HG03159 (cell line): ENCODE measurements around the gene HDGFL2.
A peak's percentile ranks its signal among the peaks of the same experiment; 100 is the strongest.

Experiments
- ATAC-seq: cut with Tn5 transposase; IDR thresholded peaks from one replicate; pipeline ENCODE4 v1.9.1; 2021; ENCODE audit warnings: mild to moderate bottlenecking, moderate library complexity; ENCODE audit not compliant: unreplicated experiment

The HDGFL2 gene

DNA sequence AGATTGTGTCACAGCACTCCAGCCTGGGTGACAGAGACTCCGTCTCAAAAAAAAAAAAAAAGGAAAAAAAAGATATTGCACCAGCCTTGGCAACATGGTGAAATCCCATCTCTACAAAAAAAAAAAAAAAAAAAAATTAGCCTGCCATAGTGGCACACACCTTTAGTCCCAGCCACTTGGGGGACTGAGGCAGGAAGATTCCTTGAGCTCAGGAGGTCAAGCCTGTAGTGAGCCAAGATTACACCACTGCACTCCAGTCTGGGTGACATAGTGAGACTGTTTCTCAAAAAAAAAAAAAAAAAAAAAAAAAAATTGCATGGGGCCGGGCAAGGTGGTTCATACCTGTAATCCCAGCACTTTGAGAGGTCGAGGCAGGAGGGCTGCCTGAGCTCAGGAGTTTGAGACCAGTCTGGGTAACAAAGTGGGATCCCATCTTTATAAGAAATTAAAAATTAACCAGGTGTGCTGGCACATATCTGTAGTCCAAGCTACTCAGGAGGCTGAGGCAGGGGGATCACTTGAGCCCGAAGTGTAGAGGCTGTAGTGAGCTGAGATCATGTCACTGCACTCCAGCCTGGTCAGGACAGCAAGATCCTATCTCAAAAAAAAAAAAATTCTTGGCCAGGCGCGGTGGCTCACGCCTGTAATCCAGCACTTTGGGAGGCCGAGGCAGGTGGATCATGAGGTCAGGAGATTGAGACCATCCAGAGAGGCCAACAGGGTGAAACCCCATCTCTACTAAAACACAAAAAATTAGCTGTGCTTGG is 7.1 kb upstream of the HDGFL2 start:
- ATAC-seq: no peak

DNA sequence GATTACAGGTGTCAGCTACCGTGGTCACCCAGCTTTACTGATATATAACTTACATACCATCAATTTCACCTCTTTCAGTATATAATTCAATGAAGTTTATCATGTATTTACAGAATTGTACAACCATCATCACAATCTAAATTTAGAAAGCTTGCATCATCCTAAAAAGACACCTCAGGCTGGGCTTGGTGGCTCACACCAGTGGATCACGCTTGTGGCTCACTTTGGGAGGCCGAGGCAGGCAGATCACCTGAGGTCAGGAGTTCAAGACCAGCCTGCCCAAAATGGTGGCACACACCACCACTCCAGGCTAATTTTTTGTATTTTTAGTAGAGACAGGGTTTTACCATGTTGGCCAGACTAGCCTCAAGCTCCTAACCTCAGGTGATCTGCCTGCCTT is 4.3 kb upstream of the HDGFL2 start:
- no peak for ATAC-seq

DNA sequence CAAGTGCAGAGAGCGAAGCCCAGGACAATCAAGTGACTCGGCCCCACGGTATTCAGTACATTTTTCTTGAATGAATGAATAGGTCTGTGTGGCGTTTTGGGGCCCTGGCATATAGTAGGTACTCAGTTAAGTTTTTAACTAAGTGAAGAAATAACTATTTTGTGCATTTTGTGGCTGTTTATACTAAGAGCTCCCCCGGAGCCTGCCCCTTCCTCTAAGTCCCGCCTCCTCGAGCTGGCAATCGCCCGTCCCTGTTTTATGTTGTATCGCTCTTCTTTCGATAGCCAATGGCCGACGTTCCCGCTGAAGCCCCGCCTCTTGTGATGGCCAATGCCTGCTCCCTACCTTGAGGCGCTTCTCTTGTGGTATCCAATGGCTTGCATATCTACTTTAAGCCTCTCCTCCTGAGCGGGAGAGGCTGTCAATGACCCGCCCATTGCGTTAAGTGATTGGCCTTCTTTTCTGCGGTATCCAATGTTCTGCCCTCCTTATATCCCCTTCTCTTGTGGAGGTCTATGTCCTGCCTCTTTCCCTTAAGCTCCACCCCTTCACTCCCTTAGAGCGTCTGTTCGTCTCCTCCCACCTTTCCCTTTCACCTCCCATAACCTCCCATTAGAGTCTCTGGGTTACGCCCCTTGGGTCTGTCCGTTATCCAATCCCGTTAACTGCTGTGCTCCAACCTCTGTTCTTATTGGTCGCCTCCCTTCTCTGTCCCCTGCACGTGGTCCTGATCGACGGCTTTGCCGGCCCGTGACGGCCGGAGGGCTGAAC is 509 bp upstream of the HDGFL2 start:
- ATAC-seq: peak; percentile 85

DNA sequence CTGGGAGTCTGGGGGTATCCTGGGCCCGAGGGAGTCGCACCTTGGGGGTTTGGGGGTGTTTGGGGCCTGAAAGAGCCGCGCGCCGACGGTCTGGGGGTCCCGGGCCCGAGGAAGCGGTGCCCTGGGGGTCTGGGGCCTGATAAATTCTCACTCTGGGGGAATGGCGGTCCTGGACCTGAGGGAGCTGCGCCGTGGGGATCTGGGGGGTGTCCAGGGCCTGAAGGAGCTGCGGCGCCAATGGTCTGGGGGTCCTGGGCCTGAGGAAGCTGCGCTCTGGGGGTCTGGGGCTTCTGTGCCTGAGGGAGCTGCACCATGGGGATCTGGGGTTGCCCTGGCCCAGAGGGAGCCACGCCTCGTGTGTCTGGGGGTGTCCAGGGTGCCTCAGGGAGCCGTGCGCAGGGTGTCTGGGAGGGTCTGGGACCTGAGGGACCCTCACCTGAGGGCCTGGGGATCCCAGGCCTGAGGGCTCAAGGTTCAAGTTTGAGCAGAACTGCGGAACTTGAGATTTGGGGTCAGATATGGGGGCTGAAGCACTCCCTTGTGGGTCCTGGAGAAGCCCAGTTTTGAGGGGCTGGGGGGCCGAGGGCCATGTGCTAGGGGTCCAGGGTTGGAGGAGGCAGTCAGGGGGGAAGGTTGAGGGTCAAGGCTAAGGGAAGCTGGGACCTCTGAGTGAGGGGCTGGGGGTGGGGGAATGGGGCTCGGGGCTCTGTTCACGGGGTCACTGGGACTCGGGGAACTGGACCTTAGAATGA is 1.1 kb downstream of the HDGFL2 start:
- no peak for ATAC-seq

DNA sequence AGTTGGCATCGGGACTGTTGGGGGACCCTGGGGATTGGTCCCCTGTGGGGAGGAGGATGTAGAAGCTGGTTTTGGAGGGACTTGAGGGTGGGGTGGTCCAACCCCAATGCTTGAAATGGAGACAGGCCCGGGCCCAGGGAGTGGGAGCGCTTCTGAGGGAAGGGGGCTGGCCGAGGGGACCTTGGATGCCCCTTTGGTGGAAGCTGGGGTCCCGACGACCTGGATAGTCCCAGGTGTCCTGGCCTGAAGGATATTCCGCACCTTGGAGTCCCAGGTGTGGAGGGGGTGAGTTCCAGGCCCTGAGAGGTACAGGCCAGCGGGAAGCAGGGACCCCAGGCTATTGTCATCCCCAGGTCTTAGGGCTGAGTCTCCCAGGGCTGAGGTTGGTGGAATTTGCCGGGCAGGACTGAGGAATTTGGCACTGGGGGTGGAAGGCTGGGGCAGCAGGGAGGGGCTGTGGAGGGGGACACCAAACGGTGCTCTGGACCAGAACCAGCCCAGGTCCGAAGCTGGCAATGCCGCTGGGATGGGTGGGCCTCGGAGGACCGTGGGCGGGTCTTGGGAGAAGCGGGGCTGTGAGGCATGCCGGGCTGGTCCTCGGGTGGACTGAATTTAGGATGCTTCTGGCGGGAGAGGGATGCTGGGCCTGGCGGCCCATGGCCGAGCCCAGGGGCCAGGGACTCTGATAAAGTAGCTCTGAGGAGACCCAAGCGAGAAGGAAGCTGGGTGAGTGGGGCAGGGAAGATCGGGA is 1.8 kb downstream of the HDGFL2 start:
- no peak for ATAC-seq

DNA sequence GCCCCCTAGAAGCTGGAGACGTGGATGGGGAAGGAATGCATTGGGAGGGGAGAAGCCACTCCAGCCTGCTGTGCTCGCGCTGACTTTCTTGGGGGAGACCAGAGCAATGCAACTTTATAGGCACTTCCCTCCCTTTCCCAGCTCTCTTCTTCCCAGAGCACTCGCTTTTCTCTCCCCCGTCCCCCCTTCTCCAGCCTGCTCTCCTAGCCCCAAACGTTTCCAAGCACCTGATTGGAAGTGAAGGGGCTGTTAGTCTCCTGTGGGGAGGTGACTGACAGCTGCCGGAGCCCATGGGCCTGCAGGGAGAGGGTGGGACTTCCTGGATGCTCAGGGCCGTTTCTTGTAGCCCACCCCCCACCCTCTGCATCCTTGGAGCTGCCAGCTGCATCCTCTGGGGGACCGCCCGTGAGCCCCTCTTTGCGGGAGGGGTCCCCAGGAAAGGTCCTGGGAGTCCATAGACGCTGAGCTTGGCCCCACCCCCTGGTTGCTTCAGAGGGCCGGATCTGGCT is 2.5 kb downstream of the HDGFL2 start:
- no peak for ATAC-seq

DNA sequence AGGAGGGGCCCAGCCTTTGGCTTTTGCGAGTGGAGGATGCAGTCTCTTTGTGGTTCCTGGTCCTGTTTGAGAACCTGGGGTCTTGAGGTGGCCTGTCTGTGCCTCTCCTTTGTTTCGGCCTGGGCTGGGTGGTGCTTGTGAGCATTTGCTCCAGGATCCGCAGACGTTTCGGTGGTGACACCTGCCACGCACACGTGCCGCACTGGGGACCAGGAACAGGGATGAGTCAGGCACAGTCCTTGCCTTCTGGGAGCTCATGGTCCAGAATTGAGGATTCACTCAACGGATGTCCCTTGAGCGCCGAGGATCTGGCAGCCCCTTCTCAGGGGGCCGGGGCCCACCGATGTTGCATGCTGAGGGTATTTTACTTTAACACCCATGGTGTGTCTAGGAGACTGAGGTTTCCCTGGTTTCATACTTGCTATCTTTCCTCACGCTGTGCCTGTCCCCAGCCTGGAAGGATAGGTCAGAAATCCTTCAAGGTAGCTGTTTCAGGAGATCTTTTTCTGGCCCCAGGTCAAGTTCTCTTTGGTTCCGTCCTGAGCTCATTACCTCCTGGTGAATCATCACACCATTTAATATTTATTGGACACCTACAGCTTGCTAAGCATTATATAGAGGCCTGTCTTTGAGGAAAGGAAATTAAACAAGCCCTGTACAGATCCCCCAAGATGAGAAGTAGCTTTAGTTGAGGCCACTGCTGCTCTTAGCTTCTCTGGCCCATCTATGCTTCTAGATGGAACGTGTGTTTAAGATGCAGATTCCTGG is 5.1 kb downstream of the HDGFL2 start:
- no peak for ATAC-seq

DNA sequence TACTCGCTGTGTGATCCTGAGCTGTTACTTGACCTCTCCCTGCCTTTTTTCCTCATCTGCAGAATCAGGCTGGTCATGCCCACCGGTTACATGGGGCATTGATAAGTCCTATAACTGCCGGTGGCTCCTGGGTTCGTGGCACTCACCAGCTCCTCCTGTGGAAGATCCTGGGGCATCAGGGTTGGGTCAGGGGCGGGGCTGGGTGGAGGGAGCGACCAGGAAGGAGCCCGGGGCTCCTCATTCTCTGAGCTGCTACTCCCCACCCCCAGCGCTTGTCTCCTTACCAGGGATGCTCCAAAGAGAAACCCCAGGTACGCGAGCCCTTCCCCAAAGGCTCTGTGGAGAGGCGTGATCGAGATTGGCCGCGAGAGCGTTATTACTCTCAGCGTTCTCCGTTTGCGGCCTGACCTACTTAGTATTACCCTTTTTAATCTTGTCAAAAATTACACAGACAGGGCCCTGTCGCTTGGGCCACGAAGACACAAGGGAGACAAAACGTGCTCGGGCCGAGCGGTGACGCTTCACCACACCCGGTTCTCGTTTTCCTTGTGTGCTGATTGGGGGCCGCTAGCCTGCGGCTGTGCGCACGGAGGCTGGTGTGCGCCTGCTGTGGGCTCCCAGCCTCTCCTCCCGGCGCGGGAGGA is 10.7 kb downstream of the HDGFL2 start:
- ATAC-seq: no peak

DNA sequence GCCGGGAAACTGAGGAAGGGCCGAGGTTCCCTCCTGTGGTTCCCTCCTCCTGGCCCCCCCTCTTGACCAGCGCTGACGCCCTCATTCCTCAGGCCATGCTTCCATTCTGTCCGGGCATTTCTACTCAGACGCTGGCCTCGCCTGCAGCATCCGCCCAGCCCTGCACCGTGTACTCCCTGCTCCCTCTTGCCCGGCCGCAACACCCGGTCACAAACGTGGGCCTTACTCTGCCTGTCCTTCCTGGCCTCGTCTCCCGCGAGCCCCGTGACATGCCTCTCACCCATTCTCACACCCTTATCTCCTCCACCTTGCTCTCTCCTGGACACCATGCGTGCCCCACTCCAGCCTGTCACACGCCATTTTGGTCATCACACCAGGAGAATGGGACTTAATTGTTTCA is 11.3 kb downstream of the HDGFL2 start:
- no peak for ATAC-seq

DNA sequence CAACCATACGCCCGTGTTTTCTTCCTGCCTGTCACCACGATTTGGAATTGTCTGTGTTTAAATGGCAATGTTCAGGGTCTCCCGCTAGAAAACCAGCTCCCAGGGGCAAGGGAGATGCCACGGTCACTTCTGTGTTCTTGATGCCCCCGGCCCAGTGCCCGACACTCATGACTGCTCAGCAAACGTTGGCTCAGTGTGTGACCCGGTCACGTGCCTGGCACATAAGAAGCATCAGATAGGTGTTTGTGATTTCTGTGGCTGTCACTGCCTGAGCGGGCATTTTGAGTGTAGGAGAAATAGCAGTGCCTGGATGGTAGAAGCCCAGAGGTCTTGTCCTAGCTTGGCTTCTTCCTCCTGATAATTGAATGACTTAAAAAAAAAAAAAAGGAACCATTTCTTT is 15.5 kb downstream of the HDGFL2 start:
- ATAC-seq: no peak

DNA sequence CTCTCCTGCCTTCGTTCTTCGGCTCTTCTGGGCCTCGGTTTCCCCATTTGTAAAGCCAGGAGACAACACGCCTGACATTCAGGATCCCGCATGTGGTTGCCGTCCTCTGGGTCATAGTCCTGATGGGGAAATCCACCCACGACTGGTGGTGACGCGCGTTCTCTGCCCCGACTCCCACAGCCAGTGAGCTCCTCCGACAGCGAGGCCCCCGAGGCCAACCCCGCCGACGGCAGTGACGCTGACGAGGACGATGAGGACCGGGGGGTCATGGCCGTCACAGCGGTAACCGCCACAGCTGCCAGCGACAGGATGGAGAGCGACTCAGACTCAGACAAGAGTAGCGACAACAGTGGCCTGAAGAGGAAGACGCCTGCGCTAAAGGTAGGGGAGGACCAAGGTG is 16.4 kb downstream of the HDGFL2 start:
- no peak for ATAC-seq

DNA sequence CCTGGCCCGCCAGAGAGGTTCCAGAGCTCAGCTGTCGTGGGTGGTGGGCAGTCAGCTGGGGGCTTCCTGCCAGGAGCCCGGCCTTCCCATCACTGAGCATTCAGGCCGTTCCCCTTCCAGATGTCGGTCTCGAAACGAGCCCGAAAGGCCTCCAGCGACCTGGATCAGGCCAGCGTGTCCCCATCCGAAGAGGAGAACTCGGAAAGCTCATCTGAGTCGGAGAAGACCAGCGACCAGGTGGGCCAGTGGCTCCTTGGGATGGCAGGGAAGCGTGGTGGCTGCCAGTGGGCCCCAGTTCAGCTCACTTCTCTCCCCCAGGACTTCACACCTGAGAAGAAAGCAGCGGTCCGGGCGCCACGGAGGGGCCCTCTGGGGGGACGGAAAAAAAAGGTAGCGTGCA is 19.3 kb downstream of the HDGFL2 start:
- no peak for ATAC-seq

DNA sequence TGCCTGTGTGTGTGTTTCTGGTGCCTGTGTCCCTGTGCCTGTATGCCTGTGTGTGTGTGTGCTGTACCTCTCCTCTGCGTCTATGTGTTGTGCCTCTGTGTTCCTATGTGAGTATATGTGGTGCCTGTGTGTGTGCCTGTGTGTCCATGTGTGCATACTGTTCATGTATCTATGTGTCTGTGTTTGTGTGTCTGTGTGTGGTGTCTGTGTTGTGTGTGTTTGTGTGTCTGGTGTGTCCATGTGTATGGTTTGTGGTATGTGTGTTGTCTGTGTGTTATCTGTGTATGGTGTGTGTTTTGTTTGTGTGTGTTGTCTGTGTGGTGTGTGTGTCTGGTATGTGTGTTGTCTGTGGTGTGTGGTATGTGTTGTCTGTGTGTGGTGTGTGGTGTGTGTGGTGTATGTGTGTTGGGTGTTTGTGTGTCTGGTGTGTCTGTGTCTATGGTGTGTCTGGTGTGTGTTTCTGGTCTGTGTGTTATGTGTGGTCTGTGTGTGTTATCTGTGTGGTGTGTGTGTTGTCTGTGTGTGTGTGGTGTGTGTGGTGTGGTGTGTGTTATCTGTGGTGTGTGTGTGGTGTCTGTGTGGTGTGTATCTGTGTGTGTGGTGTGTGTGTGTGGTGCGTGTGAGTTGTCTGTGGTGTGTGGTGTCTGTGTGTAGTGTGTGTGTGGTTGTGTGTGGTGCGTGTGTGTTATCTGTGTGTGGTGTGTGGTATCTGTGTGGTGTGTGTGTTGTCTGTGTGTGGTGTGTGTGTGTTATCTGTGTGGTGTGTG is 20.4 kb downstream of the HDGFL2 start:
- no peak for ATAC-seq

DNA sequence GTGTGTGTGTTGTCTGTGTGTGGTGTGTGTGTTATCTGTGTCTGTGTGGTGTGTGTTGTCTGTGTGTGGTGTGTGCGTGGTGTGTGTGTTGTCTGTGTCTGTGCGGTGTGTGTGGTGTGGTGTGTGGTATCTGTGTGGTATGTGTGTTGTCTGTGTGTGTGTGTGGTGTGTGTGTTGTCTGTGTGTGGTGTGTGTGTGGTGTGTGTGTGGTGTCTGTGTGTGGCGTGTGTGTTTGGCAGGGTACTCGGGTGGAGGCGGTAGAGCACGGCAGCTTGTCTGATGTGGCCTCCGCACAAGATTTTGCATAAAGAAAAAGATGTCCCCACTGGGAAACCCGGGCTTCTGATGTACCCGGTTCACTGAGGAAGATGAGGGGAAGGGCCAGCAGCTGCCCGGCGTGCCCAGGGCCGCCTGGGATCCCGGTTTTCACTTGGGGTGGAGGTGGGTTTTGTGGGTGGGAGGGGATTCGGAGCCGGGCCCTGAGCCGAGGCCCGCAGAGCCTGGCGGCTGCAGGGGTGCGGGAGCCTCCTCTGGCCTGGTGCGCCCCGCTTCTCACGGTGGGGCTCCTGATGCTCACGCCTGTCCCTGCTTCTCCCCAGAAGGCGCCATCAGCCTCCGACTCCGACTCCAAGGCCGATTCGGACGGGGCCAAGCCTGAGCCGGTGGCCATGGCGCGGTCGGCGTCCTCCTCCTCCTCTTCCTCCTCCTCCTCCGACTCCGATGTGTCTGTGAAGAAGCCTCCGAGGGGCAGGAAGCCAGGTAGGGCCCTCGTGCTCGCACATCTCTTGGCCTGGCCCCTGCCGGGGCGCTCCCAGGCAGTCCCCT is 21.2 kb downstream of the HDGFL2 start:
- ATAC-seq: no peak

DNA sequence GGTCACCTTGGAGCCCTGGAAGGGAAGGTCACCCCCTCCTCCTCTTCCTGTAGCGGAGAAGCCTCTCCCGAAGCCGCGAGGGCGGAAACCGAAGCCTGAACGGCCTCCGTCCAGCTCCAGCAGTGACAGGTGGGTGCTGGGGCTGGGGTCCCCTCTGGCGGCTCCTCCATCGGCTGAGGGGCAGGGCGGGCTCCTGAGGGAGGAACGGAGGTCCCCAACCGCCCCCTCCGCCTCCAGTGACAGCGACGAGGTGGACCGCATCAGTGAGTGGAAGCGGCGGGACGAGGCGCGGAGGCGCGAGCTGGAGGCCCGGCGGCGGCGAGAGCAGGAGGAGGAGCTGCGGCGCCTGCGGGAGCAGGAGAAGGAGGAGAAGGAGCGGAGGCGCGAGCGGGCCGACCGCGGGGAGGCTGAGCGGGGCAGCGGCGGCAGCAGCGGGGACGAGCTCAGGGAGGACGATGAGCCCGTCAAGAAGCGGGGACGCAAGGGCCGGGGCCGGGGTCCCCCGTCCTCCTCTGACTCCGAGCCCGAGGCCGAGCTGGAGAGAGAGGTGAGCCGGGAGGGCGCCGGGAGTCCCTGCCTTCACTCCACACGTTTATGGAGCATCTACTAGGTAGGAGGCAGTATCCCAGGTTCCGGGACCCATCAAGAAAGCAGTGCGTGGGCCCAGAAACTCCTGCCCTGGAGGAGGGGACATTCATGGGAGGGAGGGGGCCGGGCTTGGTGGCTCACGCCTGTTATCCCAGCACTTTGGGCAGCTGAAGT is 22.0 kb downstream of the HDGFL2 start:
- ATAC-seq: no peak

DNA sequence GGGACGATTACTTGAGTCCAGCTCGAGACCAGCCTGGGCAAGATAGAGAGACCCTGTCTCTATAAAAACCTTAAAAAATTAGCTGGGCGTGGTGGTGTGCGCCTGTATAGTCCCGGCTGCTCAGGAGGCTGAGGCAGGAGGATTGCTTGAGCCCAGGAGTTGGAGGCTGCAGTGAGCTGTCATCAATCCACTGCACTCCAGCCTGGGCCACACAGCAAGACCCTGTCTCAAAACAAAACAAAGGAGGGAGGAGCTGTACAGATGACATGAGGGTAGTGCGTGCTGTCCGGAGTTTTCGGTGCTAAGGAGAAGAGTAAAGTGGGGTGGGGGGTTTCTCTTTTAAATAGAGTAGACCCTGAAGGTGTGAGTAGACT is 22.6 kb downstream of the HDGFL2 start:
- ATAC-seq: no peak

DNA sequence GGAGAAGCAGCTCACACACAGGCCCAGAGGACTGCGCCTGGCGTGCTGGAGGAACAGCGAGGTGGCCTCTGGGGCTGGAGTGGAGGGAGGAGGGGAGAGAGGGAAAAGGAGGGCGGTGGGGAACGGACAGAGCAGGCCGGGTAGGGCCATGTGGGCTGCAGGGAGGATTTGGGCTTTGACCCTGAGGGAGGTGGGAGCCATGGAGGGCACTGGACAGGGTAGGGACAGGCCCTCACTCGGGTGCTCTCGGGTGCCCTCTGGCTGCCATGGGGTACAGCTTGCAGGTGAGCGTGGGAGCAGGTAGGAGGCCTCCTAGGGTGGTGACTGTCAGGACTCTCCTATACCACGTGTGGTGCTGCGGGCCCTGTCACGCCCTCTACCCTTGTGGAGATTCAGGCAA is 23.4 kb downstream of the HDGFL2 start:
- no peak for ATAC-seq
